ENCODE measurements around the gene NHSL2.
A peak's percentile ranks its signal among the peaks of the same experiment; 100 is the strongest.
"Not testable (repeated sequence)": the region's sequence is repeated elsewhere in the genome, so short reads cannot be mapped to it uniquely, and the experiment has no call there.

Gene NHSL2

GRCh38 chrX:71910643-71910985 lies at the start of gene NHSL2:
Gene NHSL2 (plus strand): TSS chrX:71910845.
- peak in 1 of 4 experiments; percentile 0 for DNase-seq

DNA sequence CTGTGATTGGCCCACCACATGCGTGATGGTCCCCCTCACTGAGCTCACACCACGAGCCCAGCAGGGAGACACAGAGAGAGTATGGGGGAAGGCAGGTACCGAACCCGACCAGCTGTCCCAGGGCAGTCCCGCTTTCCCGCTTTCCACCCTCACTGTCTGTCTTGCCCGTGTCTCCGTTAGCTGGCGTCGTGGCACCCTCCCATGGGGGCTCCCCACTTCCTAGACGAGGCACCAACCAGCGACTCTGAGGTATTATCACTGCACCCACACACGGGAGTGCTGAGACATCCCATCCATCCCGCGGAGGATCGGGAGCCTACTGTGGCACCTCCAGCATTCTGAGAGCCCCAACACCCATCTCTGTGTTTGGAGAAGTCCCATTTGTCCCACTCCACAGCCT lies 43.0 kb upstream of the NHSL2 start:
- no peak for DNase-seq

DNA sequence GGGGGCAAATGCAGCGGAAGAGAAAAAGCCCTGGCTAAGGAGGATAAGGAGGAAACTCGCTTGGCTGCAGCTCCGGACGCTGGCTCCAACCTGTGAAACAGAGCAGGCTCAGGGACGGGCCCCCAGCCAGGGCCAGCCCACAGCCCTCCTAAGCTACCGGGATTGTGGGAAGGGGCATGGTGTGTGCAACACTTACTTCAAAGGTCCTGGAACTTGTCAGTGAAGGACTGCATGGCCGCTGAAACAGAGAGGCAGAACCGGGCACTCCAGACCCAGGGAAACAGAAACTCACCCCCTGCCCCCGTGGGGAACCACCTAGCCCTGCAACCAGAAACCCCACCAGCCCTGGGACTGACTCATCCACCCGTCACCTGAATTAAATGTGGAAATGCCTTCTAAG lies 41.1 kb upstream of the NHSL2 start:
- not testable (repeated sequence) for DNase-seq

DNA sequence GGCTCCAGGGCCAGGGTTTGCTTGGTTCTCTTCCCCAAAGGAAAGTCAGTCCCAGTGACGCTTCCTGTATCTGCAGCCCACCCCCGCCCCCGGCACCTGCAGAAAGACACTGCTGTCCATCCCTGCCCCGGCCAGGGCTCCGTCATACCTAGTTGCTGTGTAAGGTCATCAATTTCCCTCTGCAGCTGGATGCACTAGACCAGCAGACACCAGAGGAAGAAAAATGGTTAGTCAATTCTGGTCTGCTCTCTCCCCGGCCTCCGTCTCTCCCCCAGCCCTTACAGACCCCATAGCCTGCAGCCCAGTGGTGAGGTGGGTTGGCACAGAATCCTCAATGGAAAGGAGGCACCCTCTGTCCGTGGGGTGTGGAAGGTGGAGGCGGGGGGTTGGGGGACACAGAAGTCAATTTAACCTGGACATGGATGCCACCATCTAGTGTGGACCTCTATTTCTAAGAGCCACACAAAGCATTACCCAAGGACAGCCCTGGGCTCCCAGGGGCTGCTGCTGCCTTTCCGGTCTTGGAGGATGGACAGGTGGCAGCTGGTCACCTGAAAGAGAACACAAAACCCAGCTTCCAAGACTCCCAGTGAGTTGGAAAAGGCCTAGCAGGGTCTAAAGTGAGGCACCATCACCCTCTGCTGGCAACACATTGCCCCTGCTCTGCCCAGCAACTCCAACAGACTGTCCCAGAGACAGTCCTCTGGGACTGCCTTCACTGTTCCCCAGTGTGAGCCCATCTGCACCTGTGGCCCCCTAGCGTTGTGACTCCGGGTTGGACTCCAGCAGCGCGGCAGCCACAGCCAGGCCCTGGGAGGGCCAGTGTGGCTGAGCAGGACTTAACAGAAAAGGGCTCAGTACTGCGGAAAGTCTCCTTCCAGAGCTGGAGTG lies 40.2 kb upstream of the NHSL2 start:
- DNase-seq, result no peak

GRCh38 chrX:71871367-71871766 lies 39.3 kb upstream of the NHSL2 start:
- no peak for DNase-seq

- no peak for DNase-seq
Measured at GRCh38 chrX:71872542-71873458, 37.8 kb upstream of the NHSL2 start.

DNA sequence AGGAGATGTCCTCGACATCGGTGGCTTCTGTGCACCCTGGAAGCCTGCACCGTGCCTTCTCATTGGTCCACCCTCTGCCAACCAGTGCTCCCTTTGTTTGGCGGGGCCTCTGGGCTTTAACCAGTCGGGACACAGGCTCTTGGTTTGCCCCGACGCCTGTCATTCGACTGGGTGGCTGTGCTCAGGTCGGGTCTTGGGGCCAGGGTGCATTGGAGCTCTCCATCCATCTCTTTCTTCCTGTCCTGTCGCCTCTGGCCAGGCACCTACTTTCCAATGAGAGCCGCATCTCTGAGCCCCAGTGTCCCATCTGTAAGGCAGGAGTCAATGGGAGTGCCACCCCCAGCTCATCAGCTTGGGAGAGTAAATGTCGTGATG lies 37.2 kb upstream of the NHSL2 start:
- DNase-seq, result no peak

DNA sequence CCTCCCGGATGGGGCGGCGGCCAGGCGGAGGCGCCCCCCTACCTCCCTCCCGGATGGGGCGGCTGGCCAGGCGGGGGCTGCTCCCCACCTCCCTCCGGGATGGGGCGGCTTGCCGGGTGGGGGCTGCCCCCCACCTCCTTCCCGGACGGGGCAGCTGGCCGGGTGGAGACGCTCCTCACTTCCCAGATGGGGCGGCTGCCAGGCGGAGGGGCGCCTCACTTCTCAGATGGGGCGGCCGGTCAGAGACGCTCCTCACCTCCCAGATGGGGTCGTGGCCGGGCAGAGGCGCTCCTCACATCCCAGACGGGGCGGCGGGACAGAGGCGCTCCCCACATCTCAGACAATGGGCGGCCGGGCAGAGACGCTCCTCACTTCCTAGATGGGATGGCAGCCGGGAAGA lies 33.8 kb upstream of the NHSL2 start:
- not testable (repeated sequence) for DNase-seq

DNA sequence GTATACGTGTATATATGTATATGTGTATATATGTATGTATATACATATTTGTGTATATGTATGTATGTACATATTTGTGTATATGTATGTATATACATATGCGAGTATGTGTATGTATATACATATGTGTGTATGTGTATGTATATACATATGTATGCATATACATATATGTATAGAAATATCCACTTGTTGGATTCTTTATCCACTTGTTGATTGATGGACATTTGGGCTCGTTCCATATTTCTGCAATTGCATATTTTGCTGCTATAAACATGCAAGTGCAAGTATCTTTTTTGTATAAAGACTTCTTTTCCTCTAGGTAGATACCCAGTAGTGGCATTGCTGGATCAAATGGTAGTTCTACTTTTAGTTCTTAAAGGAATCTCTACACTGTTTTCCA lies 25.5 kb upstream of the NHSL2 start:
- no peak for DNase-seq

GRCh38 chrX:71895607-71896006 lies 15.0 kb upstream of the NHSL2 start:
- DNase-seq, result no peak

DNA sequence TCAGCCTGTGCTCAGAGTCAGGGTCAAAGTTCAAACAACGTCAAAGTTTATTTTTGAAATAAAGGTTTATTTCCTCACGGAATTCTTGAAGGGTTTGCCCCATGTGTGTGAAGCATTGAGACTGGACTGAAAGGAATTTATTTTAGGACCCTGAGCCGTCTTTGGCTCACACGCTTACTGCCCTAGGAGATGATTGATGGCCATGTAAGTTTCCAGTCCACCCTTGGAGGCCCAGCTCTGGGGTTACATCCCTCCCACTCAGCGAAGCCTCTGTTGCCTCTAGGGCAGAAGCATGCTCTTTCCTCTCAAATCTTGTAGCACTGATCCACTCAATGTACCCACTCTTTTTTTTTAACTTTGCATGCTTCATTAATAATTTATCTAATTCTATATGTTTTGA lies 4.5 kb upstream of the NHSL2 start:
- DNase-seq, result no peak

- DNase-seq, result no peak
Measured at GRCh38 chrX:71908387-71908786, 2.3 kb upstream of the NHSL2 start.

- DNase-seq, result no peak
Measured at GRCh38 chrX:71909956-71910355, 689 bp upstream of the NHSL2 start.

DNA sequence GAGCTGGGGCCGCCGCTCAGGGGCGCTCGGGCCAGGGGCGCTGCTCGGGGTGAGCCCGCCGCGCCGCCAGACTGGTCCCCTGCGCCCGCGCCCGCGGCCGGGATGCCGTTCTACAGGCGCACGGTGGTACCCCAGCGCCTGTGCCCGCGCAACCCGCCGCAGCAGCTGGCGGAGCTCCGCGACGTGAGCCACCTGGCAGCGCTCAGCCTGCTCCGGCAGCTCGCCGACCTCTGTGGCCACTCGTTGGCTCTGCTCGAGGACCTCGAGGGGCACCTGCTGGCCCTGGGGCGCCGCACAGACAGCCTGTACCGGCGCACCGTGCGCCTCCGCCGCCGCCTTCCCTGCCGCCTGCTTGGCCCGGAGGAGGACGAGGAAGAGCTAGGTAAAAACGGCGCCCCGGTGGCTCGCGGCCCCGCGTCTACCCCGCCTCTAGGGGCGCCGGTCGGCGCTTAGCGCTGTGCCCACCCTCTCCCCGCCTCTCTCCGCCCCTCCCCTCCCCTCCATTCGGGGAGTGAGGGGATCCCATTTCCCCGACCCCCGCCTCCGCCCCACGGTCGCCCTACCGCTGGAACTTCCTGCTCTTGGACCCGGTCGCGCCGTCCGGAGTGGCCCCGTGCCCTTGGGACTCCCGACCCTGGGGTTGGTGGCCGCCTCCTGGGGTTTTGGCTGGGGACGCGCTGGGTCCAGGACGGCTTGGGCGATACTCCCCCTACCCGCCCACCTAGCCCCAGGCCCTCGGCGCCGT lies 513 bp downstream of the NHSL2 start:
- DNase-seq, result peak in 1 of 4 experiments; percentile 7

DNA sequence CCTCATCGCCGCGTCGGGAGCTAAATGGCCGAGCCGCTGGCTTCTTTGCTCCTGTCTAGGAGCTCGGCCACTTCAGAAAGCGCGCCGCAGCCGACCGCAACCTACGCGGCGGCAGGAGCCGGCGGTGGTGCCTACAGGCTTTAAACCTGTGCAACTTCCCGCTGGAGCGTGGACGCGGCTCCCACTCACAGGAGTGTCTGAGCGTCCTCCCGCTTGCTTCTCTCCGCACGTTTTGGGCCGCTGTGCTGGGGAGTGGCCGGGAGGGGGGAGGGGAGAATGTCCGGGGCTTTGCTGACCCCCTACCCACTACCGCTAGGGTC lies 1.0 kb downstream of the NHSL2 start:
- no peak for DNase-seq

DNA sequence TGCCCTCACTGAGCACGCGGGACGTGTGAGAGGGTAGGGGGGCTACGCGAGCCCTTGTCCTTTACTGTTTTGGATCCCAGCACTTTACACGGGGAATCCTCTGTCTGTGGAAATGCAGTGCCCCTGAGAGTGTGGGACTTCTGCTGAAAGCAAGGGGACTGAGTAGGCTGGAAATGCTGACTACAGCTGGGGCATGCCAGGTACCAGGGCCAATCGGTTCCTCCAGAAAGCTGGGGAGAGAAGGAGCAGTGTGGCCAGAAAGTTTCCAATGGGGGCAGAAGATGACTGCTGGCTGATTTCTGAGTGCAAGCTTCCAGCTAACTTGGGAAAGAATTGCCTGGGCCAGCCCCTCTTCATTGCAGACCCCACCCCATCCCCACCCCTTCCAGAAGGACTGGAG lies 1.5 kb downstream of the NHSL2 start:
- no peak for DNase-seq

- DNase-seq, result no peak
Measured at GRCh38 chrX:71913156-71913950, 2.7 kb downstream of the NHSL2 start.

GRCh38 chrX:71917621-71918343 lies 7.1 kb downstream of the NHSL2 start:
- no peak for DNase-seq

- no peak for DNase-seq
Measured at GRCh38 chrX:71919431-71919830, 8.8 kb downstream of the NHSL2 start.

- no peak for DNase-seq
Measured at GRCh38 chrX:71919886-71920285, 9.2 kb downstream of the NHSL2 start.

DNA sequence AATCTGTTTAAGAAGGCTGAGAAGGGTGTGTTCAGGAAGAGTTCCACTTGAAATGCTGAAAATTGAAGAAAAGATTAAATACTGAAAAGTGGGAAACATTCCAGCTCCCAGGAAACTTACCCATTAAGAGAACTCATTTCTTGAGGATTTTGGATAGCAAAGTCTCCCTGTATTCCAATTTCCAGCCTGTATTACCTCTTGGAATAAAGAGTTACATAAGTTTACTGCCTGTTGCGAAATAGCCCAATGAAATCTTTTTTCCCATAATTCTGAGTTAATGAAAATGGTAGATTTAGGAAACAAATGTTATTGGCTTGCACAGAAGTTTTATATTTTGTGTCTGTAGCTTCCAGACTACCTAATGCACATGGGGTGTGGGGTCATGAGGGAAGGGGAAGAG lies 12.0 kb downstream of the NHSL2 start:
- DNase-seq, result no peak

GRCh38 chrX:71923516-71923915 lies 12.9 kb downstream of the NHSL2 start:
- DNase-seq, result no peak

Data from activated naive CD4-positive, alpha-beta T cell (primary cell).